T-cell (primary cell): ENCODE results near the gene QSER1. TPM values are rescaled to one million over a fixed set of nuclear protein-coding genes. Genes with fewer than 3 reads are reported as not detected.

ENCODE experiments used
- ATAC-seq, 4 experiments: fragments of 200-7000 bp in 3 of 4; fragments of 150-1000 bp in 1 of 4; cut with Tn5 transposase; replicated peaks in 1 of 4; 1 replicate in 3 of 4; 2 replicates in 1 of 4; pipeline ENCODE4 v1.10.0; 2021; ENCODE audit warnings: moderate library complexity in 3 of 4, mild to moderate bottlenecking in 2 of 4, moderate number of reproducible peaks in 1 of 4
- CTCF ChIA-PET, 2 donors: fragments of 300-600 bp; sonication (Branson Sonifier 250); formaldehyde crosslinking; loops; one replicate each; lab custom pipeline; 2022; ENCODE audit warnings: antibody characterized with exemption in 2 of 2; lab: Charles Lee
- POLR2A ChIA-PET, 2 donors: fragments of 300-600 bp; sonication (Branson Sonifier 250); formaldehyde crosslinking; loops; one replicate each; lab custom pipeline; 2022; ENCODE audit warnings: antibody characterized with exemption in 2 of 2; lab: Charles Lee
- DNase-seq, 35 experiments: peaks; one replicate each; pipeline versions ENCODE4 v3.0.0 to v3.0.0-alpha.2; 2013 to 2023
- H3K27ac ChIP-seq: one replicate; pipeline ENCODE4 v1.5.1; 2013; ENCODE audit warnings: low read length
- H3K27me3 ChIP-seq, 2 experiments: replicated peaks in 1 of 2; 1 replicate in 1 of 2; 2 replicates in 1 of 2; pipeline versions ENCODE4 v1.6.1 to v1.7.0; 2013; ENCODE audit warnings: low read length in 1 of 2, mixed read lengths in 1 of 2; ENCODE audit not compliant: control insufficient read depth in 2 of 2, insufficient read depth in 2 of 2; ENCODE audit errors: extremely low read depth in 1 of 2
- H3K36me3 ChIP-seq, 2 donors: 1 replicate in 1 of 2; 2 replicates in 1 of 2; pipeline versions ENCODE4 v1.6.1 to v1.7.0; 2013; ENCODE audit warnings: low read length in 1 of 2; ENCODE audit not compliant: control insufficient read depth in 2 of 2, insufficient read depth in 1 of 2; ENCODE audit errors: extremely low read depth in 1 of 2
- H3K4me1 ChIP-seq, 2 experiments: 1 replicate in 1 of 2; 2 replicates in 1 of 2; pipeline versions ENCODE4 v1.6.1 to v1.7.0; 2013; ENCODE audit warnings: low read length in 2 of 2, mixed read lengths in 1 of 2; ENCODE audit not compliant: insufficient read depth in 2 of 2, control insufficient read depth in 1 of 2; ENCODE audit errors: extremely low read depth in 1 of 2
- H3K4me3 ChIP-seq, 2 donors: 1 replicate in 1 of 2; 2 replicates in 1 of 2; pipeline versions ENCODE4 v1.5.1 to v1.7.0; 2013; ENCODE audit warnings: mild to moderate bottlenecking in 2 of 2, low read length in 1 of 2, moderate library complexity in 1 of 2; ENCODE audit not compliant: control insufficient read depth in 1 of 2; ENCODE audit errors: extremely low read depth in 1 of 2
- H3K9me3 ChIP-seq: 2 replicates; pipeline ENCODE4 v1.7.0; 2013
- H3K27ac Mint-ChIP-seq, 2 donors: one replicate each; pipeline ENCODE4 v1.8.0; 2020 to 2021; ENCODE audit warnings: mild to moderate bottlenecking in 2 of 2, mixed read lengths in 2 of 2
- H3K27me3 Mint-ChIP-seq, 2 donors: one replicate each; pipeline ENCODE4 v1.8.0; 2021 to 2022; ENCODE audit warnings: mixed read lengths in 2 of 2
- H3K36me3 Mint-ChIP-seq: one replicate; pipeline ENCODE4 v1.8.0; 2021; ENCODE audit warnings: mixed read lengths
- H3K4me1 Mint-ChIP-seq, 3 donors: one replicate each; pipeline ENCODE4 v1.8.0; 2020 to 2022; ENCODE audit warnings: mixed read lengths in 3 of 3, mild to moderate bottlenecking in 1 of 3
- H3K4me3 Mint-ChIP-seq, 3 donors: one replicate each; pipeline ENCODE4 v1.8.0; 2020 to 2022; ENCODE audit warnings: mild to moderate bottlenecking in 3 of 3, mixed read lengths in 3 of 3, moderate library complexity in 3 of 3
- H3K9me3 Mint-ChIP-seq, 3 donors: one replicate each; pipeline ENCODE4 v1.8.0; 2020 to 2022; ENCODE audit warnings: mixed read lengths in 3 of 3
- WGBS: methylation state at CpG from one replicate; pipeline ENCODE4 v1.1.5; 2013; ENCODE audit warnings: missing lambda C conversion rate; ENCODE audit not compliant: insufficient coverage; 5-methylcytosine and 5-hydroxymethylcytosine counted together
- total RNA-seq, 35 experiments: library from RNA in 6 of 35; stranded (reverse) in 6 of 35; fragments of 120-200 nt in 1 of 35; gene quantifications; one replicate each; pipeline versions ENCODE4 v1.2.1 to v1.2.4 and lab custom pipeline; 2013 to 2026

The QSER1 gene
- total RNA-seq, 5 donors from 2014 or later (not counting 1 experiment from before 2014, with no cell fraction given): 11.9 to 14.1 (median 13.5) TPM

- Histone ChIP-seq H3K36me3 (peaks cover 0 to 2% of the 10 kb centered on the region in 2 donors), H3K4me1 (peaks cover 0 to 8% of the 10 kb centered on the region in 2 experiments), H3K9me3 (no peaks in the 10 kb centered on the region), H3K27ac (no peak overlapping the region), H3K27me3 (no peaks in the 10 kb centered on the region), H3K4me3 (no peak overlapping the region)
- ChIA-PET CTCF (interaction anchor here in 1 of 2 donors (0.6 kb wide), 1 partner anchor 162 kb away, joined by 3 read pairs; no protein-coding TSS in a partner anchor), POLR2A (no interaction called here)
- Mint-ChIP-seq H3K9me3 (no peaks in the 10 kb centered on the region), H3K4me1 (peaks cover 50 to 70% (median 54%) of the 10 kb centered on the region in 3 donors), H3K36me3 (peaks cover 7% of the 10 kb centered on the region), H3K27ac (no peak overlapping the region), H3K27me3 (no peaks in the 10 kb centered on the region), H3K4me3 (no peak overlapping the region)
- DNase-seq (no peak), ATAC-seq (no peak)
Observed at GRCh38 chr11:32899438-32899837, 6.8 kb downstream of the QSER1 start.

- Histone ChIP-seq H3K4me3 (no peak overlapping the region), H3K27ac (no peak overlapping the region), H3K27me3 (no peaks in the 10 kb centered on the region), H3K4me1 (peaks cover 0 to 2% of the 10 kb centered on the region in 2 experiments), H3K36me3 (peaks cover 0 to 2% of the 10 kb centered on the region in 2 donors), H3K9me3 (no peaks in the 10 kb centered on the region)
- peaks cover 37 to 60% (median 38%) of the 10 kb centered on the region in 3 donors for H3K4me1 Mint-ChIP-seq
- CTCF ChIA-PET: no interaction called here
- 95% methylated on average over 2 of the region's 4 CpGs for WGBS
- ATAC-seq: no peak
- peaks cover 7% of the 10 kb centered on the region for H3K36me3 Mint-ChIP-seq
- H3K27ac Mint-ChIP-seq: no peak overlapping the region
- H3K9me3 Mint-ChIP-seq: no peaks in the 10 kb centered on the region
- no peak for DNase-seq
- POLR2A ChIA-PET: no interaction called here
- no peak overlapping the region for H3K4me3 Mint-ChIP-seq
- H3K27me3 Mint-ChIP-seq: no peaks in the 10 kb centered on the region
Observed at GRCh38 chr11:32902089-32902665, 9.6 kb downstream of the QSER1 start.

GRCh38 chr11:32905028-32905667 lies 12.5 kb downstream of the QSER1 start:
- H3K9me3 ChIP-seq: no peaks in the 10 kb centered on the region
- Mint-ChIP-seq H3K27me3 (no peaks in the 10 kb centered on the region), H3K27ac (no peak overlapping the region), H3K36me3 (peaks cover 17% of the 10 kb centered on the region), H3K4me1 (peaks cover 28 to 40% (median 40%) of the 10 kb centered on the region in 3 donors), H3K4me3 (no peak overlapping the region), H3K9me3 (peaks cover 0 to 4% (median 0%) of the 10 kb centered on the region in 3 donors)
- H3K27ac ChIP-seq: no peak overlapping the region
- H3K4me3 ChIP-seq: no peak overlapping the region
- H3K27me3 ChIP-seq: no peaks in the 10 kb centered on the region
- ATAC-seq (no peak), DNase-seq (no peak)
- WGBS: no CpG with 5 or more reads among the region's 3 CpGs
- ChIA-PET POLR2A (no interaction called here), CTCF (no interaction called here)
- H3K4me1 ChIP-seq: no peaks in the 10 kb centered on the region
- no peaks in the 10 kb centered on the region for H3K36me3 ChIP-seq

GRCh38 chr11:32908619-32909018 lies 16.0 kb downstream of the QSER1 start:
- POLR2A ChIA-PET: no interaction called here
- Histone ChIP-seq H3K36me3 (no peaks in the 10 kb centered on the region), H3K4me3 (no peak overlapping the region), H3K9me3 (no peaks in the 10 kb centered on the region), H3K4me1 (no peaks in the 10 kb centered on the region), H3K27me3 (no peaks in the 10 kb centered on the region), H3K27ac (no peak overlapping the region)
- Mint-ChIP-seq H3K27ac (no peak overlapping the region), H3K9me3 (peaks cover 0 to 4% (median 0%) of the 10 kb centered on the region in 3 donors), H3K4me3 (no peak overlapping the region), H3K36me3 (peaks cover 19% of the 10 kb centered on the region), H3K27me3 (no peaks in the 10 kb centered on the region), H3K4me1 (peaks cover 25 to 31% (median 30%) of the 10 kb centered on the region in 3 donors)
- WGBS: 100% methylated on average over 1 of the region's 6 CpGs
- CTCF ChIA-PET: no interaction called here
- DNase-seq (no peak), ATAC-seq (no peak)

GRCh38 chr11:32911413-32911812 lies 18.8 kb downstream of the QSER1 start:
- peaks cover 20 to 28% (median 21%) of the 10 kb centered on the region in 3 donors for H3K4me1 Mint-ChIP-seq
- ATAC-seq (no peak), DNase-seq (no peak)
- POLR2A ChIA-PET: no interaction called here
- 94% methylated on average over 2 of the region's 3 CpGs for WGBS
- no peak overlapping the region for H3K27ac ChIP-seq
- H3K27me3 ChIP-seq: no peaks in the 10 kb centered on the region
- H3K4me3 ChIP-seq: no peak overlapping the region
- H3K36me3 Mint-ChIP-seq: peaks cover 19% of the 10 kb centered on the region
- CTCF ChIA-PET: no interaction called here
- no peak overlapping the region for H3K27ac Mint-ChIP-seq
- H3K9me3 ChIP-seq: no peaks in the 10 kb centered on the region
- no peaks in the 10 kb centered on the region for H3K4me1 ChIP-seq
- H3K9me3 Mint-ChIP-seq: peaks cover 0 to 4% (median 0%) of the 10 kb centered on the region in 3 donors
- H3K4me3 Mint-ChIP-seq: no peak overlapping the region
- H3K27me3 Mint-ChIP-seq: no peaks in the 10 kb centered on the region
- no peaks in the 10 kb centered on the region for H3K36me3 ChIP-seq

GRCh38 chr11:32913445-32913844 lies 20.8 kb downstream of the QSER1 start:
- no CpG with 5 or more reads among the region's 7 CpGs for WGBS
- DNase-seq (no peak), ATAC-seq (no peak)
- Mint-ChIP-seq H3K27ac (no peak overlapping the region), H3K9me3 (peaks cover 0 to 4% (median 0%) of the 10 kb centered on the region in 3 donors), H3K4me1 (peaks cover 25 to 27% (median 26%) of the 10 kb centered on the region in 3 donors), H3K27me3 (no peaks in the 10 kb centered on the region), H3K4me3 (no peak overlapping the region), H3K36me3 (peaks cover 19% of the 10 kb centered on the region)
- Histone ChIP-seq H3K9me3 (no peaks in the 10 kb centered on the region), H3K27me3 (no peaks in the 10 kb centered on the region), H3K27ac (no peak overlapping the region), H3K36me3 (no peaks in the 10 kb centered on the region), H3K4me3 (no peak overlapping the region), H3K4me1 (no peaks in the 10 kb centered on the region)
- POLR2A ChIA-PET: no interaction called here
- CTCF ChIA-PET: interaction anchor here in 1 of 2 donors (1.1 kb wide), 1 partner anchor 19 kb away, joined by 3 read pairs; no protein-coding TSS in a partner anchor
